ENCODE results near the gene CEP112.

CEP112 gene

GRCh38 chr17:65670667-65671371 is 521.1 kb downstream of the CEP112 start:
- no peak overlapping the region for H3K27ac ChIP-seq
- H3K9me3 ChIP-seq (ENCODE audit: low read depth, low read length), result no peaks in the 10 kb centered on the region
- no peak overlapping the region for H3K4me3 ChIP-seq
- no peak for DNase-seq (ENCODE audit: low read depth, low spot score)
- no peak overlapping the region for H3K9ac ChIP-seq (ENCODE audit: insufficient read length)
- TF ChIP-seq POLR2AphosphoS5 (IDR thresholded peaks at IDR 0.05; ENCODE audit: borderline replicate concordance, low read depth, low read length) (no peak), EZH2 (IDR thresholded peaks at IDR 0.05) (no peak), FOXP2 (optimal IDR thresholded peaks at IDR 0.05; ENCODE audit: control extremely low read depth, extremely low read length, insufficient read depth) (no peak)
- no peaks in the 10 kb centered on the region for H3K36me3 ChIP-seq (ENCODE audit: insufficient read depth, low read length)

- H3K27ac ChIP-seq, result no peak overlapping the region
- H3K36me3 ChIP-seq (ENCODE audit: insufficient read depth, low read length), result no peaks in the 10 kb centered on the region
- H3K9ac ChIP-seq (ENCODE audit: insufficient read length), result no peak overlapping the region
- TF ChIP-seq POLR2AphosphoS5 (IDR thresholded peaks at IDR 0.05; ENCODE audit: borderline replicate concordance, low read depth, low read length), result no peak
- TF ChIP-seq EZH2 (IDR thresholded peaks at IDR 0.05), result no peak
- no peak for TF ChIP-seq FOXP2 (optimal IDR thresholded peaks at IDR 0.05; ENCODE audit: control extremely low read depth, extremely low read length, insufficient read depth)
- no peaks in the 10 kb centered on the region for H3K9me3 ChIP-seq (ENCODE audit: low read depth, low read length)
- H3K4me3 ChIP-seq, result no peak overlapping the region
- DNase-seq (ENCODE audit: low read depth, low spot score), result no peak
These were observed 523.7 kb downstream of the CEP112 start for GRCh38 chr17:65668211-65668610.

- H3K9ac ChIP-seq (ENCODE audit: insufficient read length), result no peak overlapping the region
- H3K9me3 ChIP-seq (ENCODE audit: low read depth, low read length), result no peaks in the 10 kb centered on the region
- no peaks in the 10 kb centered on the region for H3K36me3 ChIP-seq (ENCODE audit: insufficient read depth, low read length)
- TF ChIP-seq POLR2AphosphoS5 (IDR thresholded peaks at IDR 0.05; ENCODE audit: borderline replicate concordance, low read depth, low read length) (no peak), EZH2 (IDR thresholded peaks at IDR 0.05) (no peak), FOXP2 (optimal IDR thresholded peaks at IDR 0.05; ENCODE audit: control extremely low read depth, extremely low read length, insufficient read depth) (no peak)
- DNase-seq (ENCODE audit: low read depth, low spot score), result no peak
- H3K27ac ChIP-seq, result no peak overlapping the region
- H3K4me3 ChIP-seq, result no peak overlapping the region
These were observed 524.3 kb downstream of the CEP112 start for GRCh38 chr17:65667656-65668055.

- Histone ChIP-seq H3K9ac (ENCODE audit: insufficient read length) (no peak overlapping the region), H3K36me3 (ENCODE audit: insufficient read depth, low read length) (no peaks in the 10 kb centered on the region), H3K27ac (no peak overlapping the region), H3K9me3 (ENCODE audit: low read depth, low read length) (no peaks in the 10 kb centered on the region), H3K4me3 (no peak overlapping the region)
- no peak for DNase-seq (ENCODE audit: low read depth, low spot score)
- no peak for TF ChIP-seq POLR2AphosphoS5 (IDR thresholded peaks at IDR 0.05; ENCODE audit: borderline replicate concordance, low read depth, low read length)
- TF ChIP-seq EZH2 (IDR thresholded peaks at IDR 0.05), result no peak
- TF ChIP-seq FOXP2 (optimal IDR thresholded peaks at IDR 0.05; ENCODE audit: control extremely low read depth, extremely low read length, insufficient read depth), result no peak
These were observed 525.0 kb downstream of the CEP112 start for GRCh38 chr17:65666876-65667321.

- Histone ChIP-seq H3K9ac (ENCODE audit: insufficient read length) (no peak overlapping the region), H3K36me3 (ENCODE audit: insufficient read depth, low read length) (no peaks in the 10 kb centered on the region), H3K9me3 (ENCODE audit: low read depth, low read length) (no peaks in the 10 kb centered on the region), H3K4me3 (no peak overlapping the region), H3K27ac (no peak overlapping the region)
- TF ChIP-seq FOXP2 (optimal IDR thresholded peaks at IDR 0.05; ENCODE audit: control extremely low read depth, extremely low read length, insufficient read depth) (no peak), EZH2 (IDR thresholded peaks at IDR 0.05) (no peak), POLR2AphosphoS5 (IDR thresholded peaks at IDR 0.05; ENCODE audit: borderline replicate concordance, low read depth, low read length) (no peak)
- DNase-seq (ENCODE audit: low read depth, low spot score), result no peak
These were observed 526.0 kb downstream of the CEP112 start for GRCh38 chr17:65665966-65666365.

- Histone ChIP-seq H3K27ac (no peak overlapping the region), H3K9me3 (ENCODE audit: low read depth, low read length) (no peaks in the 10 kb centered on the region), H3K4me3 (no peak overlapping the region), H3K9ac (ENCODE audit: insufficient read length) (no peak overlapping the region), H3K36me3 (ENCODE audit: insufficient read depth, low read length) (no peaks in the 10 kb centered on the region)
- DNase-seq (ENCODE audit: low read depth, low spot score), result no peak
- TF ChIP-seq EZH2 (IDR thresholded peaks at IDR 0.05) (no peak), FOXP2 (optimal IDR thresholded peaks at IDR 0.05; ENCODE audit: control extremely low read depth, extremely low read length, insufficient read depth) (no peak), POLR2AphosphoS5 (IDR thresholded peaks at IDR 0.05; ENCODE audit: borderline replicate concordance, low read depth, low read length) (no peak)
These were observed 527.2 kb downstream of the CEP112 start for GRCh38 chr17:65664696-65665095.

GRCh38 chr17:65664266-65664665 is 527.7 kb downstream of the CEP112 start:
- no peak for DNase-seq (ENCODE audit: low read depth, low spot score)
- no peaks in the 10 kb centered on the region for H3K36me3 ChIP-seq (ENCODE audit: insufficient read depth, low read length)
- no peak for TF ChIP-seq EZH2 (IDR thresholded peaks at IDR 0.05)
- TF ChIP-seq FOXP2 (optimal IDR thresholded peaks at IDR 0.05; ENCODE audit: control extremely low read depth, extremely low read length, insufficient read depth), result no peak
- no peak for TF ChIP-seq POLR2AphosphoS5 (IDR thresholded peaks at IDR 0.05; ENCODE audit: borderline replicate concordance, low read depth, low read length)
- no peak overlapping the region for H3K27ac ChIP-seq
- H3K9me3 ChIP-seq (ENCODE audit: low read depth, low read length), result no peaks in the 10 kb centered on the region
- H3K9ac ChIP-seq (ENCODE audit: insufficient read length), result no peak overlapping the region
- no peak overlapping the region for H3K4me3 ChIP-seq

GRCh38 chr17:65662196-65662595 is 529.7 kb downstream of the CEP112 start:
- TF ChIP-seq POLR2AphosphoS5 (IDR thresholded peaks at IDR 0.05; ENCODE audit: borderline replicate concordance, low read depth, low read length) (no peak), EZH2 (IDR thresholded peaks at IDR 0.05) (no peak), FOXP2 (optimal IDR thresholded peaks at IDR 0.05; ENCODE audit: control extremely low read depth, extremely low read length, insufficient read depth) (no peak)
- Histone ChIP-seq H3K9ac (ENCODE audit: insufficient read length) (no peak overlapping the region), H3K9me3 (ENCODE audit: low read depth, low read length) (no peaks in the 10 kb centered on the region), H3K27ac (no peak overlapping the region), H3K4me3 (no peak overlapping the region), H3K36me3 (ENCODE audit: insufficient read depth, low read length) (no peaks in the 10 kb centered on the region)
- no peak for DNase-seq (ENCODE audit: low read depth, low spot score)

GRCh38 chr17:65660947-65661346 is 531.0 kb downstream of the CEP112 start:
- no peaks in the 10 kb centered on the region for H3K36me3 ChIP-seq (ENCODE audit: insufficient read depth, low read length)
- H3K4me3 ChIP-seq, result no peak overlapping the region
- no peak overlapping the region for H3K9ac ChIP-seq (ENCODE audit: insufficient read length)
- no peaks in the 10 kb centered on the region for H3K9me3 ChIP-seq (ENCODE audit: low read depth, low read length)
- no peak for DNase-seq (ENCODE audit: low read depth, low spot score)
- no peak overlapping the region for H3K27ac ChIP-seq
- TF ChIP-seq FOXP2 (optimal IDR thresholded peaks at IDR 0.05; ENCODE audit: control extremely low read depth, extremely low read length, insufficient read depth), result no peak
- TF ChIP-seq EZH2 (IDR thresholded peaks at IDR 0.05), result no peak
- no peak for TF ChIP-seq POLR2AphosphoS5 (IDR thresholded peaks at IDR 0.05; ENCODE audit: borderline replicate concordance, low read depth, low read length)

All from SK-N-MC (cell line).